HepG2 (cell line): ENCODE data around the gene SMURF2. TPM values are rescaled to one million over a fixed set of nuclear protein-coding genes. Genes with fewer than 3 reads are reported as not detected.

Experiments used
- AKNA ChIP-seq: sonication (generic); formaldehyde crosslinking; IDR thresholded peaks from 2 replicates; pipeline ENCODE4 v1.4.0; 2020; ENCODE audit warnings: missing genetic modification reagents, borderline replicate concordance
- ATF6 ChIP-seq: sonication (generic); formaldehyde crosslinking; conservative IDR thresholded peaks from 2 replicates; pipeline ENCODE4 v1.4.0; 2020; ENCODE audit warnings: missing genetic modification reagents
- HMG20B ChIP-seq: conservative IDR thresholded peaks from 2 replicates; pipeline ENCODE4 v1.6.1; 2016; ENCODE audit warnings: missing genetic modification reagents, missing compliant biosample characterization
- NFAT5 ChIP-seq: sonication (generic); formaldehyde crosslinking; IDR thresholded peaks from 2 replicates; pipeline ENCODE4 v1.4.0; 2020; ENCODE audit warnings: missing genetic modification reagents
- SCMH1 ChIP-seq: sonication (generic); formaldehyde crosslinking; IDR thresholded peaks from 2 replicates; pipeline ENCODE4 v1.9.0; 2021; ENCODE audit warnings: missing genetic modification reagents, mild to moderate bottlenecking, borderline replicate concordance
- SNAPC2 ChIP-seq: sonication (generic); formaldehyde crosslinking; IDR thresholded peaks from 2 replicates; pipeline ENCODE4 v1.8.1; 2022; ENCODE audit warnings: mild to moderate bottlenecking, missing genetic modification reagents
- SP5 ChIP-seq: IDR thresholded peaks from 2 replicates; pipeline ENCODE4 v1.6.1; 2016; ENCODE audit warnings: low read depth, borderline replicate concordance
- TAF15 ChIP-seq: fragments of 200-400 bp; formaldehyde crosslinking; IDR thresholded peaks from one replicate; pipeline ENCODE4 v1.6.1; 2018; ENCODE audit warnings: mild to moderate bottlenecking, low read depth, low read length; ENCODE audit not compliant: poor library complexity, severe bottlenecking
- YEATS4 ChIP-seq: sonication (generic); formaldehyde crosslinking; IDR thresholded peaks from 2 replicates; pipeline ENCODE4 v1.4.0; 2020; ENCODE audit warnings: missing genetic modification reagents, borderline replicate concordance
- ZBTB44 ChIP-seq: sonication (generic); formaldehyde crosslinking; IDR thresholded peaks from 2 replicates; pipeline ENCODE4 v1.4.0; 2020; ENCODE audit warnings: missing genetic modification reagents
- ZMYM2 ChIP-seq: sonication (generic); formaldehyde crosslinking; IDR thresholded peaks from 2 replicates; pipeline ENCODE4 v1.8.0; 2022; ENCODE audit warnings: mild to moderate bottlenecking, missing genetic modification reagents
- ZNF143 ChIP-seq: sonication (generic); formaldehyde crosslinking; IDR thresholded peaks from 2 replicates; pipeline ENCODE4 v1.4.0; 2020; ENCODE audit warnings: missing genetic modification reagents
- ZNF20 ChIP-seq: sonication (generic); formaldehyde crosslinking; IDR thresholded peaks from 2 replicates; pipeline ENCODE4 v1.4.0; 2020; ENCODE audit warnings: mild to moderate bottlenecking, moderate library complexity, missing genetic modification reagents
- ZNF282 ChIP-seq: fragments of 450-650 bp; IDR thresholded peaks from 2 replicates; pipeline ENCODE4 v1.6.1; 2018; ENCODE audit not compliant: partially characterized antibody
- ZNF782 ChIP-seq: sonication (generic); formaldehyde crosslinking; IDR thresholded peaks from 2 replicates; pipeline ENCODE4 v1.4.0; 2020; ENCODE audit warnings: missing genetic modification reagents, mild to moderate bottlenecking, borderline replicate concordance
- ZNF891 ChIP-seq: sonication (generic); formaldehyde crosslinking; IDR thresholded peaks from 2 replicates; pipeline ENCODE4 v1.5.0; 2020; ENCODE audit warnings: mild to moderate bottlenecking, missing genetic modification reagents
- polyA plus RNA-seq, 8 experiments: library from polyadenylated mRNA; depleted of rRNA in 3 of 8; stranded (reverse) in 7 of 8; unstranded in 1 of 8; fragments of >200 nt; fragmentation: Illumina TruSeq in 4 of 8; extraction: Trizol in 4 of 8; gene quantifications; 2 replicates each; pipeline versions ENCODE4 v1.2.1 to v1.2.3, GENCODE V29; 2011 to 2016; ENCODE audit warnings: low read depth in 4 of 8, missing spikeins in 1 of 8, mixed read lengths in 1 of 8; ENCODE audit not compliant: insufficient read depth in 1 of 8
- total RNA-seq, 5 experiments: library from RNA; depleted of rRNA; stranded (reverse); fragments of >200 nt; fragmentation: Illumina TruSeq; extraction: Trizol; gene quantifications; 2 replicates each; pipeline ENCODE4 v1.2.3, GENCODE V29; 2016; ENCODE audit warnings: low read depth in 1 of 5

Gene SMURF2
- total and polyA plus RNA-seq, 2 of the 13 experiments (the other 11 are each of a cell fraction or from before 2014, with no cell fraction given): 14.9 to 24.3 TPM

GRCh38 chr17:64506201-64506575, 155.9 kb downstream of the SMURF2 start, which contains the start of gene DDX5 (continued):
- TF ChIP-seq ZNF143 (CRISPR knock-in tag): peak; percentile 89
- TF ChIP-seq SP5 (CRISPR knock-in tag): peak; percentile 93
- TF ChIP-seq SCMH1 (CRISPR knock-in tag): no peak
- TF ChIP-seq TAF15: peak; percentile 11
- no peak for TF ChIP-seq HMG20B (CRISPR knock-in tag)
- peak; percentile 61; the same call in 1 of the 2 replicates for TF ChIP-seq NFAT5 (CRISPR knock-in tag)
- no peak for TF ChIP-seq SNAPC2 (CRISPR knock-in tag)
- TF ChIP-seq ZNF20 (CRISPR knock-in tag): peak; percentile 36; the same call in 1 of the 2 replicates
- TF ChIP-seq ZNF782 (CRISPR knock-in tag): no peak; the same call in 1 of the 2 replicates
- no peak for TF ChIP-seq ZMYM2 (CRISPR knock-in tag)
- TF ChIP-seq ZBTB44 (CRISPR knock-in tag): peak; percentile 58; the same call in 1 of the 2 replicates
- no peak for TF ChIP-seq ATF6 (CRISPR knock-in tag)
- TF ChIP-seq ZNF282: no peak
- TF ChIP-seq YEATS4 (CRISPR knock-in tag): no peak
- TF ChIP-seq AKNA (CRISPR knock-in tag): peak; percentile 89
- no peak for TF ChIP-seq ZNF891 (CRISPR knock-in tag)
